ENCODE data around the gene TINCR.

- TF ChIP-seq L3MBTL2 (conservative IDR thresholded peaks at IDR 0.05): no peak
- TF ChIP-seq TARDBP (IDR thresholded peaks at IDR 0.05): no peak
- no peak for TF ChIP-seq HDGF (IDR thresholded peaks at IDR 0.05; ENCODE audit: borderline replicate concordance)
- TF ChIP-seq FOXK2 (IDR thresholded peaks at IDR 0.05): no peak
- TF ChIP-seq SP1 (IDR thresholded peaks at IDR 0.05): no peak
- no peak for TF ChIP-seq BHLHE40 (IDR thresholded peaks at IDR 0.05; ENCODE audit: borderline replicate concordance)
- TF ChIP-seq, protein P1, sequence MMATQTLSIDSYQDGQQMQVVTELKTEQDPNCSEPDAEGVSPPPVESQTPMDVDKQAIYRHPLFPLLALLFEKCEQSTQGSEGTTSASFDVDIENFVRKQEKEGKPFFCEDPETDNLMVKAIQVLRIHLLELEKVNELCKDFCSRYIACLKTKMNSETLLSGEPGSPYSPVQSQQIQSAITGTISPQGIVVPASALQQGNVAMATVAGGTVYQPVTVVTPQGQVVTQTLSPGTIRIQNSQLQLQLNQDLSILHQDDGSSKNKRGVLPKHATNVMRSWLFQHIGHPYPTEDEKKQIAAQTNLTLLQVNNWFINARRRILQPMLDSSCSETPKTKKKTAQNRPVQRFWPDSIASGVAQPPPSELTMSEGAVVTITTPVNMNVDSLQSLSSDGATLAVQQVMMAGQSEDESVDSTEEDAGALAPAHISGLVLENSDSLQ (IDR thresholded peaks at IDR 0.05): no peak
- TF ChIP-seq FOXM1 (IDR thresholded peaks at IDR 0.05; ENCODE audit: borderline replicate concordance): no peak
- TF ChIP-seq SUZ12 (IDR thresholded peaks at IDR 0.05): no peak
- no peak for TF ChIP-seq ELF4 (IDR thresholded peaks at IDR 0.05)
- no peak for TF ChIP-seq NFRKB (IDR thresholded peaks at IDR 0.05)
- TF ChIP-seq LEF1 (IDR thresholded peaks at IDR 0.05; ENCODE audit: borderline replicate concordance): no peak
- TF ChIP-seq ARNT (IDR thresholded peaks at IDR 0.05): no peak
Observed at GRCh38 chr19:5585461-5586299, 17.9 kb upstream of the TINCR start.

Data from HEK293T (cell line).